Testis (tissue), 2 donors: ENCODE results near the gene FITM2.

Experiments
- CTCF ChIP-seq, 3 experiments: fragments of 450-650 bp in 2 of 3; fragments of 200-600 bp in 1 of 3; sonication (generic) in 1 of 3; IDR thresholded peaks; one replicate each; pipeline ENCODE4 v1.5.1; 2016 to 2019; ENCODE audit warnings: antibody characterized with exemption in 3 of 3, mild to moderate bottlenecking in 2 of 3, moderate library complexity in 1 of 3
- POLR2A ChIP-seq: fragments of 450-650 bp; IDR thresholded peaks from one replicate; pipeline ENCODE4 v1.6.1; 2017; ENCODE audit warnings: antibody characterized with exemption, mild to moderate bottlenecking, moderate library complexity

- TF ChIP-seq CTCF (IDR thresholded peaks at IDR 0.05) (no peak), POLR2A (no peak)
These were observed 6.6 kb downstream of the FITM2 start for GRCh38 chr20:44304383-44304782.
